Activated CD8-positive, alpha-beta T cell treated with anti-CD3 and anti-CD28 coated beads, Interleukin-2, amount 10 ng/mL, durations not matched to agents 7 days and 5 days (primary cell): ENCODE results near the gene MPZL2. TPM values are rescaled to one million over a fixed set of nuclear protein-coding genes. Genes with fewer than 3 reads are reported as not detected.

Experiments used
- ATAC-seq: fragments of 150-1000 bp; cut with Tn5 transposase; one replicate; pipeline ENCODE4 v1.10.0; 2021; ENCODE audit warnings: moderate library complexity
- CTCF ChIA-PET: fragments of 350-600 bp; sonication (Branson Sonifier 250); formaldehyde crosslinking; loops from one replicate; lab custom pipeline; 2021; ENCODE audit warnings: antibody characterized with exemption; lab: Charles Lee
- POLR2A ChIA-PET: fragments of 350-600 bp; sonication (Branson Sonifier 250); formaldehyde crosslinking; loops from one replicate; lab custom pipeline; 2021; ENCODE audit warnings: antibody characterized with exemption; lab: Charles Lee
- DNase-seq: peaks from one replicate; pipeline ENCODE4 v3.0.0-alpha.2; 2020
- H3K27ac Mint-ChIP-seq: one replicate; pipeline ENCODE4 v1.8.0; 2021; ENCODE audit warnings: mild to moderate bottlenecking, mixed read lengths
- H3K27me3 Mint-ChIP-seq: one replicate; pipeline ENCODE4 v1.8.0; 2021; ENCODE audit warnings: low read depth, mixed read lengths
- H3K36me3 Mint-ChIP-seq: one replicate; pipeline ENCODE4 v1.8.0; 2021; ENCODE audit warnings: low read depth, mixed read lengths
- H3K4me1 Mint-ChIP-seq: one replicate; pipeline ENCODE4 v1.8.0; 2021; ENCODE audit warnings: low read depth, mixed read lengths
- H3K4me3 Mint-ChIP-seq: one replicate; pipeline ENCODE4 v1.8.0; 2021; ENCODE audit warnings: mild to moderate bottlenecking, mixed read lengths
- H3K9me3 Mint-ChIP-seq: one replicate; pipeline ENCODE4 v1.8.0; 2022; ENCODE audit warnings: mixed read lengths; ENCODE audit not compliant: insufficient read depth
- total RNA-seq, 2 experiments: library from RNA; stranded (reverse); gene quantifications; one replicate each; pipeline ENCODE4 v1.2.3, GENCODE V29; 2021

Gene MPZL2
- total RNA-seq, 2 experiments from 2014 or later = 11.7 to 12.2 TPM

DNA sequence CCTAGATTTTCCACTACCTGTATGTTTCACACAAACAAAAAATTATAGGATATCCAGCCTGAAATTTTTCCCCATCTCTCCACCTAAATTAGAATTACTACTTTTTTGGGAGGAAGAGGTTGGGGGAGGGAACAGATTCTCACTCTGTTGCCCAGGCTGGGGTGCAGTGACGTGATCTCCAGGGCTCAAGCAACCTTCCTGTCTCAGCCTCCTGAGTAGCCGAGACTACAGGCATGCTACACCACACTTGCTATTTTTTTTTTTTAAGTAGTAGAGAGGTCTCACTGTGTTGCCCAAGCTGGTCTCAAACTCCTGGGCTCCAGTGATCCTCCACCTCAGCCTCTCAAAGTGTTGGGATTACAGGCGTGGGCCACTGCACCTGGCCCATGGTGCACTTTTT lies 48.8 kb downstream of the MPZL2 start:
- peaks cover 85% of the 10 kb centered on the region for H3K36me3 Mint-ChIP-seq
- H3K4me3 Mint-ChIP-seq = peak overlapping the region; percentile 76
- ChIA-PET CTCF (interaction anchor here (0.9 to 10.1 kb wide), 13 partner anchors 9 to 136 kb away, joined by 3 to 128 read pairs (median 5); partner anchors contain the start of genes CD3E, JAML and MPZL3), POLR2A (interaction anchor here (0.8 to 11.8 kb wide), 8 partner anchors 10 to 129 kb away, joined by 3 to 106 read pairs (median 10); partner anchors contain the start of genes CD3G, JAML and MPZL3)
- DNase-seq (peak; percentile 66), ATAC-seq (peak; percentile 66)
- H3K27me3 Mint-ChIP-seq = no peaks in the 10 kb centered on the region
- H3K4me1 Mint-ChIP-seq = peaks cover 99% of the 10 kb centered on the region
- H3K9me3 Mint-ChIP-seq = no peaks in the 10 kb centered on the region
- peak overlapping the region; percentile 94 for H3K27ac Mint-ChIP-seq

DNA sequence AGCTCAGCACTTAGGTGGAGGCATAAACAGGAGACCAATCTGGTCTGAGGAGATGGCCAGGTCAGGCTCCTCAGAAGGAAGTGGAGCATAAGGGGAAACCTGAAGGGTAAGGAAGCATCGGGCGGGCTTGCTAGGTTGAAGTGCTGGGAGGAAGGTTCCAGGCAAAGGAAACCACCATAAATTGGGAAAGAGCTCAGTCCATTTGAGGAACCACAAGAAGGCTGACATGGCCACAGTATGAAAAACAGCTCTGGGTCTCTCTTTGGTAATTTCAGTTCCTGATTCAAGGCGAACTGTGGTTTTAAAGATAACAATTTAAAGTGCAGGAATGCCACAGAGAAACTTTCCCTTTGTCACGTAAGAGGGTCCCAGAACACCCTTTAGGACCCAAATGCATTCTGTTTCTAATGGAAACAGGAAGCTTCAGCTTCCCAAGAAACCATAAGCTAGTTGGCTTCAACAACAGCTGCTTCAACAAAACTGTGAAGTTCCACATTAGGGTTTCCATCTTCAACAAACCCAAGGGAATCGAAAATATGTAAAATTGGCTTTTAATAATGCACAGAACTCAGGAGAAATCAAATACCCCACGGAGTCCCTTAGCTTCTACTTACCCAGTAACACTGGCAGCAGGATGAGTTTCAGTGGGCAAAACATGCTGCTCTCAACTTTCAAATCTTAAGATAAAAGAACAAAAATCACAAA lies 49.7 kb downstream of the MPZL2 start:
- H3K36me3 Mint-ChIP-seq = peaks cover 82% of the 10 kb centered on the region
- ChIA-PET CTCF (interaction anchor here (0.7 to 10.1 kb wide), 19 partner anchors 9 to 137 kb away, joined by 3 to 128 read pairs (median 4); partner anchors contain the start of genes CD3E, JAML, MPZL2 and MPZL3), POLR2A (interaction anchor here (0.6 to 11.8 kb wide), 11 partner anchors 8 to 576 kb away, joined by 3 to 106 read pairs (median 5); partner anchors contain the start of genes JAML and MPZL3)
- H3K4me3 Mint-ChIP-seq = peak overlapping the region; percentile 76
- no peaks in the 10 kb centered on the region for H3K9me3 Mint-ChIP-seq
- ATAC-seq (no peak), DNase-seq (no peak)
- peak overlapping the region; percentile 94 for H3K27ac Mint-ChIP-seq
- H3K4me1 Mint-ChIP-seq = peaks cover 95% of the 10 kb centered on the region
- H3K27me3 Mint-ChIP-seq = no peaks in the 10 kb centered on the region

DNA sequence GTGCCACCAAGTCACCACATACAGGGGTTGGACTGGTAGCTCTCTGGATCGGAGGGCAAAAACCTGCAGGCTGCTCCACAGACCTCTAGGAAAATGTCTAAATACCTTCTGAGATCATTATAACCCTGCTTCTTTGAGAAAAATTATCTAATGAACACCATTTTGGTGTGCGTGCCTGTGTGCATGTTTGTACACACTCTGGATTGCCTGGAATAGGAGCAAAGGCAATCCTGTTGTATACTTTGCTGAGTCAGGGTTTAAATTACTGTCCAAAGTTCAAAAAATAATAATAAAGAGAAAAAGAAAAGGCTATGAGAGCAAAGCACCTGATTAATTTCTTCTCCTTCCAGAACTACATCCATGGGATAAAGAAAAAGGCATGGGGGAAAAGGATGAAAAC lies 50.3 kb downstream of the MPZL2 start:
- CTCF ChIA-PET = interaction anchor here (0.8 to 10.1 kb wide), 14 partner anchors 8 to 98 kb away, joined by 3 to 128 read pairs (median 5); partner anchors contain the start of genes CD3E, JAML, MPZL2 and MPZL3
- DNase-seq (no peak), ATAC-seq (no peak)
- Mint-ChIP-seq H3K36me3 (peaks cover 82% of the 10 kb centered on the region), H3K9me3 (no peaks in the 10 kb centered on the region), H3K4me1 (peaks cover 95% of the 10 kb centered on the region), H3K27me3 (no peaks in the 10 kb centered on the region), H3K4me3 (peak overlapping the region; percentile 76), H3K27ac (peak overlapping the region; percentile 94)
- POLR2A ChIA-PET = interaction anchor here (0.7 to 11.8 kb wide), 10 partner anchors 9 to 577 kb away, joined by 3 to 106 read pairs (median 6); partner anchors contain the start of genes JAML and MPZL3

DNA sequence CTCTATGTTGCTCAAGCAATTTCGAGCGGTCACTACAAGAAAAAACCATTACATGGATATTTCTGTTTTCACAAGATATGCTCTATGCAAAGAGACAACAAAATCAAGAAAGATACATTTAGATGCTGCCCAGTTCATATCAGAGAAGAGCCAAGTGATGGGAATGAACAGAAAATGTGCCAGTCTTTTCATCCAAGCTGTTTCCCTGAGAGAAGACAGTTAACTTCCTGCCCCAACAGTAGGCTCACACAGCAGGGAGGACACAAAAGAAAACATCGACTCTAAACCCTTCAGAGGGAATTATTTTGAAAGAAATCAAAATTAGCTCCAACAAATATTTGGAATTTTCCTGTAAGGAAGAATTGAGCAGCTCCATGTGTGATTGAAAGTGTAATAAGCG lies 50.9 kb downstream of the MPZL2 start:
- POLR2A ChIA-PET = interaction anchor here (0.8 to 11.8 kb wide), 5 partner anchors 9 to 577 kb away, joined by 3 to 106 read pairs (median 7); partner anchors contain the start of gene JAML

DNA sequence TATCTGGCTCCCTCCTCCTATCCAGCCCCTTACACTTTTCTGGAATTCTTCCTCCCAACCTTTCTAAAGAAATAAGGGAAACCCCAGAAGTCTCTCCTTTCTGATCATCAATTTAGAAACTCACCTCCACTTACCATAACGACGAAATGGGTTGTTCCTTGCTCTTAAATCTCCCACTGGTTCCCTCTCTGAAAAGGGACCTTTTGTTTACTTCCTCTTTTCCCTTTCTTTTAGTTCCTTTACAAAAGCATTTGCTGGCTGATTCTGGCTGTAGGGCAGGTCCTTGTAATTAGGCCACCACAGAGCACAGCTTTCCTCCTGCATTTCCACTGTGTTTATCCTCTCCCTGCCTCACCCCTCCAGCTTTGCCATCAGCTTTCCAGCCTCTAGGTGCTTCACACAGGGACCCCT lies 51.3 kb downstream of the MPZL2 start:
- ChIA-PET CTCF (interaction anchor here (1.3 to 10.0 kb wide), 5 partner anchors 11 to 71 kb away, joined by 3 to 88 read pairs (median 16); partner anchors contain the start of genes JAML and MPZL3), POLR2A (interaction anchor here (0.8 to 11.8 kb wide), 4 partner anchors 9 to 93 kb away, joined by 3 to 106 read pairs (median 54); partner anchors contain the start of gene JAML)
- Mint-ChIP-seq H3K4me1 (peaks cover 93% of the 10 kb centered on the region), H3K4me3 (peak overlapping the region; percentile 76), H3K9me3 (no peaks in the 10 kb centered on the region), H3K27ac (peak overlapping the region; percentile 94), H3K36me3 (peaks cover 80% of the 10 kb centered on the region), H3K27me3 (no peaks in the 10 kb centered on the region)
- ATAC-seq = no peak
- no peak for DNase-seq

More for the DNA sequence above, 50.9 kb downstream of the MPZL2 start:
- H3K9me3 Mint-ChIP-seq = no peaks in the 10 kb centered on the region
- peak overlapping the region; percentile 94 for H3K27ac Mint-ChIP-seq
- no peak for DNase-seq
- peak overlapping the region; percentile 76 for H3K4me3 Mint-ChIP-seq
- peaks cover 79% of the 10 kb centered on the region for H3K36me3 Mint-ChIP-seq
- ATAC-seq = no peak
- H3K4me1 Mint-ChIP-seq = peaks cover 93% of the 10 kb centered on the region
- CTCF ChIA-PET = interaction anchor here (0.8 to 10.1 kb wide), 11 partner anchors 8 to 98 kb away, joined by 3 to 128 read pairs (median 5); partner anchors contain the start of genes JAML, MPZL2 and MPZL3
- H3K27me3 Mint-ChIP-seq = no peaks in the 10 kb centered on the region

DNA sequence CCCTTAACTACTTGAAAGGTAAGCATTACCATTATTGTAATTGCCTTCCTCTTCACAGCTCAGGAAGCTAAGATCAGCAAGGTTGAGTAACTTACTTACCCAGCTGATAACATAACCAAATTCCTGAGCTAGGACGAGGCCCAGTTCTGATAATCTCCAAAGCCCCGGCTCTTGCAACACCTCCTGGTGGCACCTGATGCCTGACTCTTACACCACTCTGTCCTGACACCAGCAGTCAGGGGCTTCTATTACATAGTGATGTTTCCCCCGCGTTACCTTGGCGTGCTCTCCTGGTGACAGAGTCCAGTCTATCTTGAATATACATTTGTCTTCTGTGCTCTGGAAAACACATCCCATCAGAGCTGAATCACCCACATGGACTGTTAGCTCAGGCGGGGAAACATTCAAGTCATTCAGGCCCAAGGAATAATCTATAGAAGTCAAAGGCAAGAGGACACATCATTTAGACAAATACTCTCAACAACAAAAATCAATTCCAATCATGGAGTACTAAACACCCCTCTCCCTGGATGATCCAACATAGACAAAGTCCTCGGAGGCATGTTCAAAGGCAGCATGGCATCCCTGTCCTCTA lies 51.9 kb downstream of the MPZL2 start:
- no peaks in the 10 kb centered on the region for H3K9me3 Mint-ChIP-seq
- POLR2A ChIA-PET = interaction anchor here (0.6 to 11.8 kb wide), 5 partner anchors 8 to 94 kb away, joined by 4 to 106 read pairs (median 7); partner anchors contain the start of gene JAML
- CTCF ChIA-PET = interaction anchor here (0.9 to 10.0 kb wide), 7 partner anchors 10 to 49 kb away, joined by 3 to 88 read pairs (median 12); partner anchors contain the start of genes JAML and MPZL3
- no peak for ATAC-seq
- H3K27me3 Mint-ChIP-seq = no peaks in the 10 kb centered on the region
- H3K27ac Mint-ChIP-seq = peak overlapping the region; percentile 94
- peaks cover 79% of the 10 kb centered on the region for H3K36me3 Mint-ChIP-seq
- H3K4me1 Mint-ChIP-seq = peaks cover 92% of the 10 kb centered on the region
- no peak overlapping the region for H3K4me3 Mint-ChIP-seq
- DNase-seq = no peak

DNA sequence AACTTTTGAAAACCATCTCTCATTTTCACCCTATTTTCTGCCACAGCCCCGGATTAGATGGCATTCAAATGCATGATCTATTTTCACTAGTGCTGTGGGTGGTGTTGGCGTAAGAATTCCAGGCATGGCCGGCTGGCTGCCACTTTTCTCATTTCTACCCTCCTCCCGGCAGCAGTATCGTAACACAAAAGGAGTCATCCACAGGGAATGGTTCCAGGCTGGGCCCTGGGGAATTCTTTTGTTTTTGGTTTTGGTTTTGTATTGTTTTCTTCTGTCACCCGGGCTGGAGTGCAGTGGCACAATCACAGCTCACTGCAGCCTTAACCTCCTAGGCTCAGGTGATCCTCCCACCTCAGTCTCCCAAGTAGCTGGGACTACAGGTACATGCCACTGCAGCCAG lies 53.1 kb downstream of the MPZL2 start:
- Mint-ChIP-seq H3K9me3 (no peaks in the 10 kb centered on the region), H3K27ac (peak overlapping the region; percentile 58)
- POLR2A ChIA-PET = interaction anchor here (1.3 to 11.8 kb wide), 3 partner anchors 8 to 15 kb away, joined by 3 to 106 read pairs (median 5); partner anchors contain the start of gene JAML

DNA sequence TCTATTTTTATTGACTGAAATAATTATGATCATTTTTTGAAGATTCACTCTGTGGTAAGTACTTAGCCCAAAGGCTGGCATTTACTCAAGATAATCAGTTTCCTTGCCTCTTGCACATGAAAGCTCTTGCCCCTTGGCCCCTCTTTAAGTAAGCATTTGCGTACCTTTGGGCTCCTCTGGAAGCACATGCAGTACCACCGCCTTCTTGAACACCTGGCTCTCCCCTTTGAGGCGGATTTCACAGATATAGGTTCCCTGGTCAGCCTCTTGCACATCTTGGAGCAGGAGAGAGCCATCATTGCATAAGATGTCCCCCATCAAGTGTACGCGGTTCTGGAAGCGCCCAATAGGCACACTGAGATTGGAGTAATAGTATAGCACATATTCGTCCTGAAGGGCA lies 53.8 kb downstream of the MPZL2 start:
- POLR2A ChIA-PET = interaction anchor here (1.2 to 11.8 kb wide), 3 partner anchors 8 to 15 kb away, joined by 3 to 106 read pairs (median 6); partner anchors contain the start of gene JAML
- Mint-ChIP-seq H3K4me1 (peaks cover 93% of the 10 kb centered on the region), H3K4me3 (no peak overlapping the region), H3K9me3 (no peaks in the 10 kb centered on the region), H3K36me3 (peaks cover 77% of the 10 kb centered on the region), H3K27me3 (no peaks in the 10 kb centered on the region), H3K27ac (peak overlapping the region; percentile 58)
- ATAC-seq = no peak
- DNase-seq = no peak
- CTCF ChIA-PET = interaction anchor here (1.7 to 10.0 kb wide), 4 partner anchors 8 to 94 kb away, joined by 4 to 88 read pairs (median 46); partner anchors contain the start of genes CD3E and JAML

More for the DNA sequence above, 53.1 kb downstream of the MPZL2 start:
- Mint-ChIP-seq H3K27me3 (no peaks in the 10 kb centered on the region), H3K36me3 (peaks cover 80% of the 10 kb centered on the region), H3K4me3 (no peak overlapping the region), H3K4me1 (peaks cover 93% of the 10 kb centered on the region)
- no peak for DNase-seq
- no peak for ATAC-seq
- CTCF ChIA-PET = interaction anchor here (1.3 to 10.0 kb wide), 4 partner anchors 9 to 41 kb away, joined by 3 to 88 read pairs (median 46); partner anchors contain the start of genes JAML and MPZL3

DNA sequence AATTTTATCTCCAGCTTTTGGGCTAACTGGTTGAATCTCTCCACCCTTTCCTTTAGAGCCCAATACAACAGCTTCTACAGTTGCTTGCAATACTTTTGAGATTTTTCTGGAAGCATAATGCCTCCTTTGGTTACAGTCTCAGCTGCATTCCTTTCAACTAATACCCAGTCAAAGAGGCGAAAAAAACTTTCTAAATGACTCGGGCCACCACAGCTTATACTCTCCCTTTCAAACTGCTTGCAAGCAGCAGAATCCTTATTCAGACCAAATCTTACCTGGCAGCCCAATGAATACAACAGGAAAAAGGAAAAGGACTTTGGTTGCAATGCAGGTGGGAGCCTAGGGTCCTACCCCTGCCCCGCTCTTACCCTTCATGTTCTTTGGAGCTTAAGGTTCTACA lies 55.1 kb downstream of the MPZL2 start:
- Mint-ChIP-seq H3K27me3 (no peaks in the 10 kb centered on the region), H3K4me1 (peaks cover 83% of the 10 kb centered on the region), H3K27ac (peak overlapping the region; percentile 65), H3K9me3 (no peaks in the 10 kb centered on the region), H3K36me3 (peaks cover 67% of the 10 kb centered on the region), H3K4me3 (no peak overlapping the region)
- DNase-seq (no peak), ATAC-seq (peak; percentile 17)
- POLR2A ChIA-PET = interaction anchor here (0.7 to 11.8 kb wide), 6 partner anchors 9 to 151 kb away, joined by 3 to 106 read pairs (median 4); partner anchors contain the start of genes JAML, MPZL3 and UBE4A
- CTCF ChIA-PET = interaction anchor here (0.7 to 10.0 kb wide), 9 partner anchors 9 to 190 kb away, joined by 3 to 128 read pairs (median 4); partner anchors contain the start of genes CD3D, CD3E, JAML and MPZL3

DNA sequence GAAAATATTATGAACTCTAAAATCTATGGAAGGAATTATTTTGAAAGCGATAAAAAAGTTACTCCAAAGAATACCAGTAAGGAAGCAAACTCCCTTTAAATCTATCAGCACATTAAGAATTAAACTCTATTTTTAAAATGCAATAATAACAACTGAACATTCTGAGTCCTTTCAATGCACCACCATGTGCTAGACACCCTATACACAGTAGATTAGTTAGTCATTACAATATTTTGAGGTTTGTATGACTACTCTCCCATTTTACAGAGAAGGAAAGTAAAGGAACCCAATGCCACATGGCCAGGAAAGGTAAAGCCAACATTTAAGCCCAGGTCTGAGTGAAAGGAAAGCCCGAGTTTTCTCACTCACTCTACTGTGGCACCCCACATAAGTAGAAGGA lies 57.0 kb downstream of the MPZL2 start:
- ATAC-seq = no peak
- ChIA-PET CTCF (interaction anchor here (8.4 kb wide), 1 partner anchor 11 kb away, joined by 128 read pairs; no protein-coding TSS in a partner anchor), POLR2A (interaction anchor here (0.7 to 11.8 kb wide), 2 partner anchors 18 to 105 kb away, joined by 3 to 106 read pairs; partner anchors contain the start of gene JAML)
- Mint-ChIP-seq H3K4me1 (peaks cover 63% of the 10 kb centered on the region), H3K27ac (peak overlapping the region; percentile 89), H3K4me3 (no peak overlapping the region), H3K36me3 (peaks cover 48% of the 10 kb centered on the region), H3K27me3 (no peaks in the 10 kb centered on the region), H3K9me3 (no peaks in the 10 kb centered on the region)
- DNase-seq = no peak
